Neural cell (in vitro differentiated cells): ENCODE results near the gene C12orf42. TPM values are rescaled to one million over a fixed set of nuclear protein-coding genes. Genes with fewer than 3 reads are reported as not detected.
A peak's percentile ranks its signal among the peaks of the same experiment; 100 is the strongest.

ENCODE experiments used
- H2AFZ ChIP-seq: fragments of 200-600, 300-800 bp; sonication (generic), shearing (Covaris generic); 2 replicates; pipeline ENCODE4 v1.6.0; 2014; ENCODE audit warnings: low read depth, mild to moderate bottlenecking, antibody characterized with exemption, low read length, moderate library complexity
- H3F3A ChIP-seq: fragments of 200-600 bp; shearing (Covaris generic); 2 replicates; pipeline ENCODE4 v1.6.1; 2016; ENCODE audit warnings: mild to moderate bottlenecking, moderate library complexity, mixed read lengths, antibody characterized with exemption, low read length; ENCODE audit not compliant: insufficient read depth, poor library complexity, severe bottlenecking
- H3K27ac ChIP-seq: fragments of 200-600, 300-800 bp; sonication (generic), shearing (Covaris generic); 2 replicates; pipeline ENCODE4 v1.5.1; 2014; ENCODE audit warnings: mild to moderate bottlenecking, low read length, moderate library complexity
- H3K27me3 ChIP-seq: fragments of 300-800, 200-600 bp; sonication (generic), shearing (Covaris generic); 2 replicates; pipeline ENCODE4 v1.6.0; 2014; ENCODE audit warnings: mild to moderate bottlenecking, low read depth, low read length, moderate library complexity; ENCODE audit not compliant: insufficient read depth
- H3K36me3 ChIP-seq: fragments of 300-800, 200-600 bp; sonication (generic), shearing (Covaris generic); 2 replicates; pipeline ENCODE4 v1.5.1; 2014; ENCODE audit warnings: mild to moderate bottlenecking, antibody characterized with exemption, low read length, moderate library complexity; ENCODE audit not compliant: insufficient read depth
- H3K4me2 ChIP-seq: fragments of 300-800, 200-600 bp; sonication (generic), shearing (Covaris generic); 2 replicates; pipeline ENCODE4 v1.6.0; 2014; ENCODE audit warnings: mild to moderate bottlenecking, low read length
- H3K4me3 ChIP-seq: fragments of 300-800, 200-600 bp; sonication (generic), shearing (Covaris generic); 2 replicates; pipeline ENCODE4 v1.5.1; 2014; ENCODE audit warnings: mild to moderate bottlenecking, low read length, moderate library complexity
- H3K79me2 ChIP-seq: fragments of 200-600 bp; shearing (Covaris generic); replicated peaks from 2 replicates; pipeline ENCODE4 v1.6.0; 2014; ENCODE audit warnings: mild to moderate bottlenecking, low read length, moderate library complexity; ENCODE audit not compliant: insufficient read depth
- H3K9ac ChIP-seq: fragments of 300-800, 200-600 bp; sonication (generic), shearing (Covaris generic); 2 replicates; pipeline ENCODE4 v1.6.1; 2016; ENCODE audit warnings: mild to moderate bottlenecking, low read length, mixed read lengths
- H3K9me2 ChIP-seq: fragments of 200-600 bp; shearing (Covaris generic); 2 replicates; pipeline ENCODE4 v1.6.1; 2016; ENCODE audit warnings: mild to moderate bottlenecking, low read length, mixed read lengths; ENCODE audit not compliant: insufficient read depth
- H3K9me3 ChIP-seq: fragments of 200-600, 300-800 bp; sonication (generic), shearing (Covaris generic); 2 replicates; pipeline ENCODE4 v1.6.1; 2016; ENCODE audit warnings: mild to moderate bottlenecking, mixed run types, low read length, moderate library complexity, mixed read lengths
- H4K20me1 ChIP-seq: fragments of 200-600 bp; shearing (Covaris generic); 2 replicates; pipeline ENCODE4 v1.6.1; 2016; ENCODE audit warnings: mild to moderate bottlenecking, mixed run types; ENCODE audit not compliant: insufficient read depth
- CTCF ChIP-seq: fragments of 450-650 bp; IDR thresholded peaks from 2 replicates; pipeline ENCODE4 v1.5.1; 2014; ENCODE audit warnings: antibody characterized with exemption, mild to moderate bottlenecking, moderate library complexity; ENCODE audit not compliant: poor library complexity, severe bottlenecking
- EP300 ChIP-seq: fragments of 450-650 bp; conservative IDR thresholded peaks from 2 replicates; pipeline ENCODE4 v1.6.1; 2014; ENCODE audit warnings: antibody characterized with exemption, mild to moderate bottlenecking, moderate library complexity; ENCODE audit not compliant: poor library complexity, severe bottlenecking
- EZH2 ChIP-seq: fragments of 200-600, 300-800 bp; shearing (Covaris generic), sonication (generic); IDR thresholded peaks from 2 replicates; pipeline ENCODE4 v1.6.1; 2014; ENCODE audit warnings: antibody characterized with exemption, low read length, borderline replicate concordance, mild to moderate bottlenecking; ENCODE audit not compliant: insufficient read depth, poor library complexity, severe bottlenecking
- MXI1 ChIP-seq: fragments of 450-650 bp; conservative IDR thresholded peaks from 2 replicates; pipeline ENCODE4 v1.6.1; 2014; ENCODE audit warnings: antibody characterized with exemption, mild to moderate bottlenecking; ENCODE audit not compliant: poor library complexity, severe bottlenecking
- POLR2AphosphoS5 ChIP-seq: IDR thresholded peaks from 2 replicates; pipeline ENCODE4 v1.6.1; 2012
- RAD21 ChIP-seq: fragments of 450-650 bp; conservative IDR thresholded peaks from 2 replicates; pipeline ENCODE4 v1.6.1; 2014; ENCODE audit warnings: antibody characterized with exemption, mild to moderate bottlenecking, moderate library complexity
- REST ChIP-seq: IDR thresholded peaks from 2 replicates; pipeline ENCODE4 v1.6.1; 2012; ENCODE audit warnings: borderline replicate concordance
- SMC3 ChIP-seq: fragments of 450-650 bp; conservative IDR thresholded peaks from 2 replicates; pipeline ENCODE4 v1.6.1; 2014; ENCODE audit warnings: antibody characterized with exemption, mild to moderate bottlenecking, moderate library complexity; ENCODE audit not compliant: poor library complexity
- TAF1 ChIP-seq: IDR thresholded peaks from 2 replicates; pipeline ENCODE4 v1.6.1; 2012; ENCODE audit warnings: low read depth
- polyA plus RNA-seq: library from polyadenylated mRNA; depleted of rRNA; stranded (reverse); fragments of >200 nt; gene quantifications from 2 replicates; pipeline ENCODE4 v1.2.3, GENCODE V29; 2014

C12orf42 gene
- polyA plus RNA-seq, 1 donor from 2014 or later, result 0.54 TPM

GRCh38 chr12:103494734-103495468 is 867 bp downstream of the C12orf42 start:
- TF ChIP-seq EP300, result no peak
- TF ChIP-seq EZH2, result no peak
- no peak for TF ChIP-seq POLR2AphosphoS5
- no peak for TF ChIP-seq RAD21
- TF ChIP-seq CTCF, result no peak
- no peak for TF ChIP-seq MXI1
- no peak for TF ChIP-seq TAF1
- TF ChIP-seq SMC3, result no peak
- no peak for TF ChIP-seq REST
- H3K9me2 ChIP-seq, result no peaks in the 10 kb centered on the region
- H3K79me2 ChIP-seq, result no peaks in the 10 kb centered on the region
- no peaks in the 10 kb centered on the region for H3K36me3 ChIP-seq
- no peaks in the 10 kb centered on the region for H3K27me3 ChIP-seq
- peak overlapping the region; percentile 68 for H3K9ac ChIP-seq
- peak overlapping the region; percentile 54 for H3K4me2 ChIP-seq
- no peaks in the 10 kb centered on the region for H3K9me3 ChIP-seq
- no peaks in the 10 kb centered on the region for H3F3A ChIP-seq
- H3K4me3 ChIP-seq, result peak overlapping the region; percentile 74
- H3K27ac ChIP-seq, result peak overlapping the region; percentile 30
- H4K20me1 ChIP-seq, result no peaks in the 10 kb centered on the region
- H2AFZ ChIP-seq, result peak overlapping the region; percentile 46

GRCh38 chr12:103494051-103494733 is 1.6 kb downstream of the C12orf42 start:
- no peaks in the 10 kb centered on the region for H3K9me2 ChIP-seq
- no peak overlapping the region for H3K9ac ChIP-seq
- H3K36me3 ChIP-seq, result no peaks in the 10 kb centered on the region
- H3K9me3 ChIP-seq, result no peaks in the 10 kb centered on the region
- peak overlapping the region; percentile 74 for H3K4me3 ChIP-seq
- H3K27me3 ChIP-seq, result no peaks in the 10 kb centered on the region
- H3K79me2 ChIP-seq, result no peaks in the 10 kb centered on the region
- H3K4me2 ChIP-seq, result peak overlapping the region; percentile 54
- H2AFZ ChIP-seq, result no peak overlapping the region
- H4K20me1 ChIP-seq, result no peaks in the 10 kb centered on the region
- TF ChIP-seq CTCF, result no peak
- TF ChIP-seq RAD21, result no peak
- no peak for TF ChIP-seq EZH2
- TF ChIP-seq EP300, result no peak
- no peak overlapping the region for H3K27ac ChIP-seq
- no peaks in the 10 kb centered on the region for H3F3A ChIP-seq
